OCI-LY3 (cell line): ENCODE data around the gene RPS6KA2.

Experiments used
- CTCF ChIP-seq: fragments of 200-600, 300-600 bp; sonication (generic); IDR thresholded peaks from 2 replicates; pipeline ENCODE4 v1.5.1; 2014; ENCODE audit warnings: antibody characterized with exemption, low read length, low read depth
- EZH2phosphoT487 ChIP-seq: fragments of 200-600 bp; shearing (Covaris generic); IDR thresholded peaks from 2 replicates; pipeline ENCODE4 v1.6.1; 2018; ENCODE audit warnings: antibody characterized with exemption, mixed run types, low read depth

GRCh38 chr6:166469426-166469961 is 157.6 kb downstream of the RPS6KA2 start:
- no peak for TF ChIP-seq CTCF
- no peak for TF ChIP-seq EZH2phosphoT487
